Measurements from ENCODE around the gene NLRP6.

GRCh38 chr11:256952-257737, 21.1 kb upstream of the NLRP6 start:
- TF ChIP-seq, protein P1, sequence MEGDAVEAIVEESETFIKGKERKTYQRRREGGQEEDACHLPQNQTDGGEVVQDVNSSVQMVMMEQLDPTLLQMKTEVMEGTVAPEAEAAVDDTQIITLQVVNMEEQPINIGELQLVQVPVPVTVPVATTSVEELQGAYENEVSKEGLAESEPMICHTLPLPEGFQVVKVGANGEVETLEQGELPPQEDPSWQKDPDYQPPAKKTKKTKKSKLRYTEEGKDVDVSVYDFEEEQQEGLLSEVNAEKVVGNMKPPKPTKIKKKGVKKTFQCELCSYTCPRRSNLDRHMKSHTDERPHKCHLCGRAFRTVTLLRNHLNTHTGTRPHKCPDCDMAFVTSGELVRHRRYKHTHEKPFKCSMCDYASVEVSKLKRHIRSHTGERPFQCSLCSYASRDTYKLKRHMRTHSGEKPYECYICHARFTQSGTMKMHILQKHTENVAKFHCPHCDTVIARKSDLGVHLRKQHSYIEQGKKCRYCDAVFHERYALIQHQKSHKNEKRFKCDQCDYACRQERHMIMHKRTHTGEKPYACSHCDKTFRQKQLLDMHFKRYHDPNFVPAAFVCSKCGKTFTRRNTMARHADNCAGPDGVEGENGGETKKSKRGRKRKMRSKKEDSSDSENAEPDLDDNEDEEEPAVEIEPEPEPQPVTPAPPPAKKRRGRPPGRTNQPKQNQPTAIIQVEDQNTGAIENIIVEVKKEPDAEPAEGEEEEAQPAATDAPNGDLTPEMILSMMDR (IDR thresholded peaks at IDR 0.05), result no peak
- no peak for TF ChIP-seq EZH2 (IDR thresholded peaks at IDR 0.05; ENCODE audit: borderline replicate concordance, insufficient read depth, low read depth, low read length, poor library complexity, severe bottlenecking)

All from B cell (primary cell).